Activated naive CD4-positive, alpha-beta T cell (primary cell): ENCODE results near the gene CHERP.

ENCODE experiments used
- DNase-seq, 4 experiments: peaks; one replicate each; lab custom pipeline; 2025; lab: John Stamatoyannopoulos, UW

Gene CHERP, protein sequence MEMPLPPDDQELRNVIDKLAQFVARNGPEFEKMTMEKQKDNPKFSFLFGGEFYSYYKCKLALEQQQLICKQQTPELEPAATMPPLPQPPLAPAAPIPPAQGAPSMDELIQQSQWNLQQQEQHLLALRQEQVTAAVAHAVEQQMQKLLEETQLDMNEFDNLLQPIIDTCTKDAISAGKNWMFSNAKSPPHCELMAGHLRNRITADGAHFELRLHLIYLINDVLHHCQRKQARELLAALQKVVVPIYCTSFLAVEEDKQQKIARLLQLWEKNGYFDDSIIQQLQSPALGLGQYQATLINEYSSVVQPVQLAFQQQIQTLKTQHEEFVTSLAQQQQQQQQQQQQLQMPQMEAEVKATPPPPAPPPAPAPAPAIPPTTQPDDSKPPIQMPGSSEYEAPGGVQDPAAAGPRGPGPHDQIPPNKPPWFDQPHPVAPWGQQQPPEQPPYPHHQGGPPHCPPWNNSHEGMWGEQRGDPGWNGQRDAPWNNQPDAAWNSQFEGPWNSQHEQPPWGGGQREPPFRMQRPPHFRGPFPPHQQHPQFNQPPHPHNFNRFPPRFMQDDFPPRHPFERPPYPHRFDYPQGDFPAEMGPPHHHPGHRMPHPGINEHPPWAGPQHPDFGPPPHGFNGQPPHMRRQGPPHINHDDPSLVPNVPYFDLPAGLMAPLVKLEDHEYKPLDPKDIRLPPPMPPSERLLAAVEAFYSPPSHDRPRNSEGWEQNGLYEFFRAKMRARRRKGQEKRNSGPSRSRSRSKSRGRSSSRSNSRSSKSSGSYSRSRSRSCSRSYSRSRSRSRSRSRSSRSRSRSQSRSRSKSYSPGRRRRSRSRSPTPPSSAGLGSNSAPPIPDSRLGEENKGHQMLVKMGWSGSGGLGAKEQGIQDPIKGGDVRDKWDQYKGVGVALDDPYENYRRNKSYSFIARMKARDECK

DNA sequence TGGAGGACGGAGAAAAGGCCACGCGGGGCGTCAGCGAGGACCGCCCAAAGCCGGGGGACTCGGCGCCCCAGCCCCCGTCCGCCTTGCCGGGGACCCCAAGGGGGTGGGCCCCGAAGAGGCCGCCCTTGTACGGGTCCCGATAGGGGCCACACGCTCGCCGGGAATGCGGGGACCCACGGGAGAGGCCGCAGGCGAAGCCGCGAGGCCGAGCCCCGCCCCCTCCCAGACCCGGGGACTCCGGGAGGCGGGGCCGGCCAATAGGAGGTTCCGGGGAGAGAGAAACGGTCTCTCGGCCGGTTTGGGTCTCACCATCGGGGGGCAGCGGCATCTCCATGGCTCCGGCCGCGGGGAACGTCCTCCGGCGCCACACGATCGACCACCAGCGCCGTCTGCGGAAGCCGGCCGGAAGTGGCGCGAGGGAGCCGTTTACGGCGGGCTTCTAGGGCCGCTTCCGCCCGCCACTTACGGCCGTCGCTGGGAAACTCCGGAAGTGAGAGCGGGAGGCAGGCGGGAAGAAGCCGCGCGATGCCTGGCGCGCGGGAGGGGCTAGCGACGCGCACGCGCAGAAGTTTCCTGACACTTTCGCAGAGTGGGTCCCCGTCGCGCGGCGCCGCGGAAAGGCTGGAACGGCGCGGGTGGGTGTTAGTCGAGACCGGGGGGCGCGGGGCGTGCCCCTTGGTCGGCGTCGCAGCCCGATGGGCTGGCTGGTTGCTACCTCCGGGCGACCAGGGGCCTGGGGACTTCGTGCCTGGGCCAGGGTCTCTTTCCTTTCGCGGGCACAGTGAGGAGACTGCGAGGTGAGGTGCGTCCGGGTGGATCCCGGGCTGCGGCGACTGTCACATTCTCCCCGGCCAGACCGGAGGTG is at the start of gene CHERP:
CHERP (minus strand) TSS at position 393 of the 865 bp plus-strand sequence; CDS start at position 334, 59 bp downstream.
- DNase-seq, result peak; percentile 84 to 94 (median 91)

DNA sequence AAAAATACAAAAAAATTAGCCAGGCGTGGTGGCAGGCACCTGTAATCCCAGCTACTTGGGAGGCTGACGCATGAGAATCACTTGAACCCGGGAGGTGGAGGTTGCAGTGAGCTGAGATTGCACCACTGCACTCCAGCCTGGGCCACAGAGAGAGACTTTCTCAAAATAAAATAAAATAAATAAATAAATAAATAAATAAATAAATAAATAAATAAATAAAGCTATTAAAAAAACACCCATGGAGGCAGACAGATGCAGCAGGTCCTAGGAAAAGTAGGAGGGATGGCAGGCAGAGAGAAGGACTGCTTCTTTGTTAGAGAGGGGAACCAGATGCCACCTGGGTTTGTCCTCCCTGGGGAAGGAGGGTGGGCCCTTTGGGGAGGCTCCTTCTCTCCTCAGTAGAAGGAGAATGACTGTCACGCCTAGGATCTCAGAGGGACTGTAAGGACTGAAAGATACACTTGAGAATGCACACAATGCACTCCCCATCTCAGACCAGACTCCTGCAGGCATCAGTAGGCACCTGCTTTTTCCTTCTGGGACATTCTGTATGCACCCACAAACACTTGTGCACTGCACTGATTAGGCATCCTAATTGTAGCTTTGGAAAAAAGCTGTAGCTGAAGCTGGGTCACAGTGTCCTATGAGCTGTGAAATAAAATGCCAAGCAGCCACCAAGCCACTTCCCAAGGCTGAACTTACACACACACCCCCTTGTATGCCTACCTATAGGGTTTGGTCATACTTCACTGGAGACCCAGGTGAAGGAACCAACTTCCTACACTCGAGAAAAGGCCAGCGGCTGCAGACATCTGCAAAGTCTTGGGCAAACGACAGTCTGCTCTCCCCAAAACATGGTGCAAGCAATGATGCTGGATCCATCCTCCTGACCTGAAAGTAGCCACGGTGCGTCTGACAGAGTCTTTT is 48.9 kb upstream of the CHERP start:
- no peak for DNase-seq

DNA sequence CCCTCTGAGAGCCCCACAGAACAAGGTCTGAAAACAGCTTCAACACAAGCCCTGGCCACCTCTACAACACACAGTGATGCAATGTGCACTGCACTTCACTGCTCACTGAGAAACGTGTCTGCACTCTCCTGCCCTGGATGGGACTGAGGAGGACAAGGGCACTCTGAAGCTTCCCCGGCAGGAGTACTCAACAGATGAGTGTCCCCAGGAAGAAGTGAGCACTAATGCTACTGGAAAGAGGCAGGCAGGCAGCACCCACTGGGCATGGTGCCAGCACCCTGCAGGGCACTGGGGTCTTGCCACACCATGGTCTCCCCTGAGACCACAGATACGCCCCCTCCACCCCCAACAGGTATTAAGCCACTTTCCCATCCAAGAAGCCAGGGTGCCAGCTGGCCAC is 47.7 kb upstream of the CHERP start:
- no peak for DNase-seq

DNA sequence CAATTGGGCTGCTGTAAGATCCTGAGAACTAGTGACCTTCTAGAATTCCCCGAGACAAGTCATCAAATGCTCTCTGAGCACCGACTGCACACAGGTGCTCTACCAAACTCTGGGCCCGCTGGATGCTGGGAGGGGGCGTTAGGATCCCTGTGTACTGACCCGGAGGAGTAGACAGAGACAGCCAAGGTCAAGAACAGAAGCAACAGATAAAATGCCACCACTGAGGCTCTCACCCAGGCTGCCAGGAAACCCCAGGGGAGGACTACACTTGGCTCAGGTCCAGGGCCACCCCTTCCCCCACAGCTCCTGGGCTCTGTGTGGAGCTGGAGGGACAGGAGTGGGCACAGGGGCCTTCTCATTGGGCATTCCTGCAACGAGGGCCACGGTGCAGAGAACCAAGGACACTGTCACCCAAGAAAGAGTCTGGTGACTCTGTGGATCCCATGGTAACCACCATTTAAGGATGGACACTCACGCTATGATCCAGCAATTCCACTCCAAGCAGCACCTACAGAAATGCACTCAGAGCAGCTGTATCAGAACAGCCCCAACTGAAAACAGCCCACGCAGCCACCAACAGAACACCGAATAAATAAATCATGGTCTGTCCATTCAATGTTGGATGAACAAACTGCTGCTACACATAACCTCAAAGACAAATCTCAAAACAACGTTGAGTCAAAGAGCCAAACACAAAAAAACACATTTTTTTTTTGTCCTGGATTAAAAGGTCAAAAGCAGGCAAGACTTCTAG is 46.8 kb upstream of the CHERP start:
- DNase-seq, result no peak

DNA sequence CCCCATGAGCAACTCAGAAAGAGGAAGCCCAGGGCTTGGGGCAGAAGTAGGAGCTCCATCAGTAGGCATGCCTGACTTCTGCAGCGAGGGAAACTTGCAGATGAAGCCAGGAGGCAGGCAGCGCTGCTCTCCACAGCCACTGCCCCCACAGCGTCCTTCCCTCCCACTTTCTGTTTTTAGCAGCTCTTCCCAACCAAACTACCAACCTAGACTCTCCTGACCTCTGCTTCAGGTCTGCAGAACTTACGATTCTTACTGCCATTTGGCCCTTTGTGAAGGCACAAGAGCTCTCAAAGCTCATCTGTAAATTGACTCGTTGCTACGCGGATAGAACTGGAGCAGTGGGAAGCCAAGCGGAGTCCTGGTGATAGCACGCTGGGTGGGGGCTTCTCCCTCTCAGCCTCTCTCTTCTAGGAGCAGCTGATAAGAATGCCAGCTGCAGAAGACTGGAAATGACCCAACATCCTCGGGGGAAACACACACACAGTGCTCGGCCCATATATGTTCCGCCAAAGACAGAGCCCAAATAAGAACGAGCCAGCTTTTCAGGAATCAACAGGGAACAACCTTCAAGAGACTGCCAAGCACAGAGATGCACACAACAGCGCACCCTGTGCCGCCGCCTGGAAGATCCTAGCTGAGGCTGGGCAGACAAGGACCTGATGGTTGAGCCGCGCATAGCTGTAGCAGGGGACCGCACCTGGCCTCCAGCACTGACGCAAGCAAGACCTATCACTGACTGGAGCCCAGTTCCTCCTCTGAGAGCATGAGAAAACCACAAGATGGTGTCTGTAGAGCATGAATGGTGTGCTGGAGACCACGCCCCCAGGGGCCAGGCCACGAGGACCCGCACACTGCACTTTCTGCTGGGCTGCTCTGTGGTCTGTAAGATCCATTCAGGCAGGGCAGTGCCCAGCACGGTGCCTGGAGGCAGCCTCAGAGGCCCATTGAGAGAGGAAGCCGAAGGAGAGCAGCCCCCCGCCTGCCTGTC is 45.9 kb upstream of the CHERP start:
- DNase-seq, result peak in 1 of 4 experiments; percentile 25

DNA sequence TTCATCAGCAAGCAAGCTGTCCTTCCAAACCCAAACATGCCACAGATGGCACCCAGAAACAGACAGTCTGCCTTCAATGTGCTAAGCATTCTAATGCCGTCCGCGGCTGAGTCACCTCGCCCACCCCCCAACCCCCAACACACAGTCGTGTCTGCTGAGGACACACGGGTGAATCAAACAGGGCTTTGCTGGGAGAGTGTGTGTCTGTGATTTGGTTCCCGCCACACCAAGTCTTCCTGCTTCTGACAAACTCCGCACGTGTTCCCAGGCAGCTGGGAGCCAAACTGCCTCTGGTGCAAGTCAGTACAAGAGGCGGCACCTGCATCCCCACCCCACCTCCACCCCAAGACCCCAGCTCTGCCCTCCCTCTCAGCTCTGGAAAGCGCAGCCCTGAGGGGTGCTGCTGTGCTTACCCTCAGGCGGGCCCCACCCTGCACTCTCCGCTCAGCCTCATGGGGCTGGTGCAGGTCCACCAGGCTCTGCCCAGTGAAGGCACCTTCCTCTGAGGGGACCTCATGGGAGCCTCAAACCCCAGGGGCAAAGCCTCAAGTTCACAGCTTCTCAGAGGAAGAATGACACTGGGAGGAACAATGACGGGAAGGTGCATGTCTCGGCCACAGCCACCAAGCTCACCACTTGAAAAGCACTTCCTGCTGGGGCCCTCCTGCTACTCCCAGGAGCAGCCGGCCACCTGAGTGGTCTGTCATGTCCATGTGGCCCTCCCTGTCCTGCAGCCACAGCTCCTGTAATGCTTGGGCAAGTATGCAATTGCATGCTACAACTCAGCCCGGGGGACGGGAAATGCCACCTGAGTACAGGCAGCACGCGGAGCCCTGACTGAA is 45.0 kb upstream of the CHERP start:
- peak in 2 of 4 experiments; percentile 38 to 46 for DNase-seq

DNA sequence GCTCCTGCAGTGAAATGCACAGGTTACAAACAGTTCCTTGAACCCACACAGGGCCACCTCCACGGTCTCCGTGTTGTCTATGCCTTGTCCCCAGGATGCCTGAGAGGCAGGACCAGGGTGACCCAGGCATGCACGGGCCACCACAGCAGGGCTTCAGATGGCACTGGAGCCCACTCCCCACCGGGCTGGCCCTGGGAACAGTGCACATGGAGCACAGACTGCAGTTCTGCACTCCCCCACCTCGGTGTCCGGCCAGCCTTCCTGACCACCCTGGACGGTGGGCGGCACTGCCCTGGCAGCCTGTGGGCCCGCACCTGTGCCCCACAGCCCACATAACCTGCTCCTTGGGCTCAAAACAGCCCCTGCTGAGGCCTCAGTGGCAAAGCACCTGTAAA is 44.2 kb upstream of the CHERP start:
- no peak for DNase-seq

DNA sequence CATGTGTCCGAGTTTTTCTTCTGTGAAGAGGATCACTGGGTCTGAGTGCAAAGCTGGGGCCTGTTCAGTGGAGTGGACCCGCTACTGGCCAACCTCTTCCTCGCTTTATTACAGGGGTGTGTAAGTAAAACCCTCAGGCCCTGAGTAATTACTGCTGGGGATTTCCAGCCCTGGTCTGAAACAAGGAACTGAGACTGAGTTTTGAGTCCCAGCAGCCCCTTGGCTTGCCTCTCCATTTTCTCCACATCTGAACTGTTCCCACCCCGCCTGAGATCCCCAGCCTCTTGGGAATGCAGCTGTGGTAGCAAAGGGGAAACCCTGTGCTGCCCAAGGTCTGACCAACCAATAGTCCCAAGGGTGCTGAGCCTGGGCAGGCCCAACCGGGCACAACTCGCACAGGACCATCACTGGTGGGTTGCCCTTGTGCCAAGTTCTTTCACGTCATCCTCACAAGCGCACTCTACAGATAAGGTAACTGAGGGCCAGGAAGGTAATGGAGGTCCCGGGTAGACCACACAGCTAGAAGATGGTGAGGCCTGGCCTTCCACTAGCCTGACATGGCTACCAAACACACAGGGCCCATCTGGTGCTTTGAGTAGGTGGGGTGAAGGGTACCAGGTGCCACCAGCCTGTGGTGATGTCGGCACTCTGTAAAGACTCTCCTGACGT is 43.7 kb upstream of the CHERP start:
- DNase-seq, result no peak

DNA sequence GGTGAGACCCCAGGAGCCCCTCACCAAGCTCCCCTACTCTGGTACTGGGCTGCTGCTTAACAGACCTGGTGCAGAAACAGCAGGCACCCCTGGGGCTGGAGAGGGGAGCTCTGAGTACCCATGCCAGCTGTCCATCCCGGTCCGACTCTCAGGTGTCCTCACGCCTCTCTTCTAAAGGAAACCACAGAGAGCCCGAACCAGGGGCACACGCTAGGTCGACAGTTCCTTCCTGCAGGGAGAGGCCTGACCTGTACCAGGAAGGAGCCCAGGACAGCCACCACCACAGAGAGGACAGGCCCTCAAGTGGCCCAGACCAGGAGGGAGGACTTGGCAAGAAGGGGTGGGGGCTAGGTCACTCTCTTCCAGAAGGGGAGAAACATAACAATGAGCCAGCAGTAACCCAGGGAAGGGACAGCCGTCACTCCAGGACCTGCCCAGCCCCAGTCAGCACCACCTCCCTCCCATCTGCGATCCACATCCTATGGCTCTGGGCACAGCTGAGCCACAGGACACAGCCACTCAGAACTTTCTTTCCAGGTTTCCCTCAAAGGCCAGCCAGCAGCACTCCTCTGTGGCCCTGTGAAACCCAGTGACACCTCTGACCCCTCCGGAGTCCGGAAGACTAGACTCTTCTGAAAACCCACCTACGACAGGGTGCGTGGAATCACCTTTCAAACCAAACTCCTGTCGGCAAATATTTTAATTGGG is 43.0 kb upstream of the CHERP start:
- DNase-seq, result no peak

DNA sequence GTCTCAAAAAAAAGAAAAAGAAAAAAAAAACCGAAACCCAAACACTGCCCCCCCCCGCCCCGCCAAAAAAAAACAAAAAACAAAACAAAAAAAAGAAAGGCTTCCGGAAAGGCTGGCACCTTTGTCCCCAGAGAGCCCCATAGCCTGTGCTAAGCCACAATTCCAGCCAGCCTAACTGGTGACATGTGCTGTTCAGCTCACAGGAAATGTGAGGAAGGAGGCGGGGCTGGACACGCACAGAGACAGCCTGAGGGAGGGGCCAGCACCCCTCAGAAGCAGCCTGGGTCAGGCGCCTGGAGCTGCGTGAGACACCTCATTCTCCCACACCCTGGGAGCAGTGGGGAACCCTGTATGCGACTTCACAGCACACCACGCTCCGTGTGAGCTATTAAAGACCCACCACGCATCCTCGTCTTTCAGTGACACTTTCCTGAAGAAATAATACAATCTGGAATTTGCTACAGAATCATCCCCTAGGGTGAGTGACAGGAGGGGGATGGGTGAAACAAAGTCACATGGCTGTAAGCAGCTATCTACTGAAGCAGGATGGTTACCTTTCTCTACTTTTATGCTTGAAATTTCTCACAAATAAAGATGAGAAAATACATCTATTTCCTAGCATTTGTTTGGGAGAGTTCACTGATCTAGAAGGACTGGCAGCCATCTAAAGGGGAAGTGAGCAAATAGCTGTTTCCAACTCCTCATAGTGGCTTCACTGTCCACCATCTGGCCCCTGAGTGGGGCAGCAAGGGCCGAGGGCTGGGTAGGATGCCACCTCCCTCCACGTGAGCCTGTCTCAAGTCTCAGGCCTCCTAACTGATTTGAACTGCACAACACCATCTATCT is 42.2 kb upstream of the CHERP start:
- peak; percentile 48 to 76 (median 54) for DNase-seq

DNA sequence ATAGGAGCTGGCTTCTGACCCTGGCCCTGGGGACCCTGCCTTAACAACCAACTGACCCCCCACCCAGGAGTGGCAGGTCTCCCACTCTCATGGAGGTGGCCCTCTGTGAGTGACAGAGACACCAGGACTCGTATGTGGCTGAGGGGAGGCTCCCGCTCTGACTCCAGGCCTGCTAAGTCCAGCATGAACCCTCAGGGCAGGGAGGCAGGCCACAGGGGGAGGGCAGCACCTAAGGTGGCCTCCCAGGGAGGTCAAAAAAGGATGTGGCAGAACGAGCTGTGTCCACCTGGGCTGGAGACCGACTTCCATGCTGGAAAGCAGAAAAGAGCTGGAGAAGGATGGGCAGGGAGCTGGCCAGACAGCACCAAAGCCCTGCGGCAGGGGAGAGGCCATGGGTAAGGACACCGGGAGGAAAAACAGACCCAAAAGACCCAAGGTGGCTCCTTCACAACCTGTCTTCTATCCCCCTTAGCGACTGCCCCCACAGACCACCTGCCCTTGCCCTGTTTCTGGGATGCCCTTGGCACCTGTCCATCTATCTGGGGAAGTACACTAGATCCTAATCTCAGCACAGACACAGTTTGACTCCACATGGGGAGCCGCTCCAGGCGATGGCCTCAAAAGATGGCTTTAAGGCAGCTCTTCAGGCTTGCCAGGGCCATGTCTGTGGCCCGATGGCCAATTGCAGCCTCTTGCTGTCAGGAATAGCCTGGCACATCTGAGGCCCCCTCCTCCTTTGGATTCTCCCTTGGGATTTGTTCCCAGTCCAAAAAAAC is 40.4 kb upstream of the CHERP start:
- no peak for DNase-seq

DNA sequence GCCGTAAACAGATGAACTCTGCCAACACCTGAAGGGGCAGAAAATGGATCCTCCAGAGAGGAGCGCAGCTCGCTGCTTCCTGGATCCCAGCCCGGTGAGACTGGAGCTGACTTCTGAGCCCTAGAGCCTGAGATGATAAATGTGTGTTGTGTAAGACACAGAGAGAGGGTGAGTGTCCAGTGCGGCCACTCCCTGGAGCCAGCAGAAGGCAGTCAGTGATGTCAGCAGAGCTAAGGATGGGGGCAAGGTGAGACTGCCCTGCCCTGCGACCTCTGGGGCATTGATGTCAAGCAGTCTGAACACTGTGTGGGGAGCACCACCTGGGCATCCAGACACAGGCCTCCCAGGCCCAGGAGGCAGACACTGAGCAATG is 39.7 kb upstream of the CHERP start:
- no peak for DNase-seq

DNA sequence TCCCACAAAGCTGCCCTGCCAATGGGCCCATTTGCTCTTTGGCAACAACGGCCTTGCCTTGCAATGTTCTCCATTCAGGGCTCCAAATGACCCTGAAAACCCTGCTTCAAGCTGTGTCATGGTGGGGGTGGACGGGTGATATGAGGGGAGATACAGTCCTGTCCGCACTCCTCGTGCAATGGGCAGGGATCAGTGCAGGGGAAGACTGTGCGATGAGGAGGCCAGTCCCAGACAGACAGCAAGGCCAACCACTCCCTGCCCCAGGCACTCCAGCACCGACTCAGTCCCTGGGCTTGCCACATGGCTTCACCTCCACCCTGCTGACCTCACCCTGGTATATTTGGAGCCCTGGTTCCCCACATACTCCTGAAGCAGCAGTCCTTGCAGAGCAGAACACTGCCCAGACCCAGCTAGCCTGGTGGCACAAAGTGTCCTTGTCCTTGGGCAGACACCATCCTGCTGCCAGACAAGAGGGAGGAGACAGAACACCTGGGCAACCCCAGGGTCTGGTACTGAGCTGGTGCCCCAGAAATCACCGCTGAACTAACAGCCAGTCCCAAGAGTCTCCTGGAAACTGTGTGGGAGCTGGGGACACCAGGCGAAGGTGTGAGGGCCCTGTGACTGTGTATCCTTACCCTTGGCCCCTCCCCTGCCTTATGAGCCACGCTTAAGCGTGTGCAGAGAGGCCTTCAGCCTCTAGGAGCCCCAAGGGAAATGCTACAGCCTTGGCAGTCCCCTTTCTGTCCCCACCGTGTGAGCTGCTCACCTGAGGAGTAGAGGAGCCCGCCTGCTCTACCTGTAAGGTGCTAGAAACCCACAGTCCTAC is 39.1 kb upstream of the CHERP start:
- DNase-seq, result no peak

DNA sequence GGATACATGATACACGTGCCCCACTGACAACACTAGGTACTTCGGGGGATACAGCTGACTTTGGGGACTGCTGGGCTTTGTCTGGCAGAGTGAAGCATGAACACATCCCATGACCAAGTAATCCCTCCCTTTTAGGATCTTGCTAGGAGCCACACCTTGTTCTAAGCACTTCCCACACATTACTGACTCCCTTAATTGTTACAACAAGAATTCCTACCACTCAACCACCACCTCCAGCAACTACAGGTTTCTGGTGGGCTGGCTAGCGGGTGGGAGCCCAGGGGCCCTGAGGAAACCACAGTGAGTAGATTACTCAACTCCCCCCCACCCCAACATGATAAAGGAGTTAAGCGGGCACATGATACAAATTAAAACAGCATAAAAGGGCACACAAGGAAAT is 37.1 kb upstream of the CHERP start:
- no peak for DNase-seq
